GM23338 (cell line): ENCODE results near the gene INSM2. TPM values are rescaled to one million over a fixed set of nuclear protein-coding genes. Genes with fewer than 3 reads are reported as not detected.

Experiments used
- ATAC-seq: fragments of 200-7000 bp; cut with Tn5 transposase; 3 replicates; pipeline ENCODE4 v1.9.1; 2020
- DNase-seq: peaks from one replicate; pipeline ENCODE4 v3.0.0-alpha.2; 2015; ENCODE audit warnings: low spot score
- H2AFZ ChIP-seq: fragments of 200-600 bp; sonication (generic); 2 replicates; pipeline ENCODE4 v1.8.0; 2016; ENCODE audit warnings: antibody characterized with exemption, mild to moderate bottlenecking, moderate library complexity
- H3F3A ChIP-seq: fragments of 200-600 bp; sonication (generic); replicated peaks from 2 replicates; pipeline ENCODE4 v1.8.0; 2017; ENCODE audit warnings: antibody characterized with exemption, mixed run types, low read depth
- H3K27ac ChIP-seq: fragments of 200-600 bp; sonication (generic); 2 replicates; pipeline ENCODE4 v1.6.1; 2016; ENCODE audit warnings: low read depth
- H3K27me3 ChIP-seq: fragments of 200-600 bp; sonication (generic); 2 replicates; pipeline ENCODE4 v1.8.0; 2016; ENCODE audit warnings: mild to moderate bottlenecking, mixed run types, moderate library complexity; ENCODE audit not compliant: insufficient read depth
- H3K36me3 ChIP-seq: fragments of 200-600 bp; sonication (generic); 2 replicates; pipeline ENCODE4 v1.8.0; 2016; ENCODE audit warnings: mild to moderate bottlenecking; ENCODE audit not compliant: insufficient read depth
- H3K4me1 ChIP-seq: fragments of 200-600 bp; sonication (generic); 2 replicates; pipeline ENCODE4 v1.8.0; 2016; ENCODE audit warnings: mild to moderate bottlenecking, moderate library complexity; ENCODE audit not compliant: insufficient read depth
- H3K4me2 ChIP-seq: fragments of 200-600 bp; sonication (generic); 2 replicates; pipeline ENCODE4 v1.7.1; 2017; ENCODE audit warnings: mixed run types
- H3K4me3 ChIP-seq: fragments of 200-600 bp; sonication (generic); 2 replicates; pipeline ENCODE4 v1.6.1; 2016; ENCODE audit warnings: mixed run types
- H3K79me2 ChIP-seq: fragments of 200-600 bp; sonication (generic); replicated peaks from 2 replicates; pipeline ENCODE4 v1.8.0; 2017; ENCODE audit warnings: mild to moderate bottlenecking; ENCODE audit not compliant: insufficient read depth
- H3K9me2 ChIP-seq: fragments of 200-600 bp; sonication (generic); 2 replicates; pipeline ENCODE4 v1.8.0; 2017; ENCODE audit not compliant: insufficient read depth
- H4K20me1 ChIP-seq: fragments of 200-600 bp; sonication (generic); replicated peaks from 2 replicates; pipeline ENCODE4 v1.8.0; 2017; ENCODE audit warnings: mild to moderate bottlenecking; ENCODE audit not compliant: insufficient read depth
- H3K27ac Mint-ChIP-seq: 2 replicates; pipeline ENCODE4 v1.8.0; 2020; ENCODE audit warnings: inconsistent platforms, mild to moderate bottlenecking, moderate library complexity, mixed read lengths
- H3K27me3 Mint-ChIP-seq: 3 replicates; pipeline ENCODE4 v1.8.0; 2022; ENCODE audit warnings: low read depth, mild to moderate bottlenecking, moderate library complexity, mixed read lengths, inconsistent platforms; ENCODE audit not compliant: insufficient read depth, poor library complexity
- H3K36me3 Mint-ChIP-seq: 3 replicates; pipeline ENCODE4 v1.8.0; 2021; ENCODE audit warnings: low read depth, mild to moderate bottlenecking, inconsistent platforms, moderate library complexity, mixed read lengths
- H3K4me1 Mint-ChIP-seq: 3 replicates; pipeline ENCODE4 v1.8.0; 2020; ENCODE audit warnings: mild to moderate bottlenecking, inconsistent platforms, mixed read lengths
- H3K4me3 Mint-ChIP-seq: 3 replicates; pipeline ENCODE4 v1.8.0; 2021; ENCODE audit warnings: moderate library complexity, mild to moderate bottlenecking, inconsistent platforms, mixed read lengths
- H3K9me3 Mint-ChIP-seq: 3 replicates; pipeline ENCODE4 v1.8.0; 2020; ENCODE audit warnings: moderate library complexity, mild to moderate bottlenecking, inconsistent platforms, mixed read lengths
- CREB1 ChIP-seq: fragments of 250-450 bp; sonication (Bioruptor Pico); IDR thresholded peaks from 2 replicates; pipeline ENCODE4 v1.5.0; 2020; ENCODE audit warnings: low read depth, mild to moderate bottlenecking, moderate library complexity
- EZH2 ChIP-seq: fragments of 200-600 bp; sonication (generic); IDR thresholded peaks from one replicate; pipeline ENCODE4 v1.8.0; 2017; ENCODE audit warnings: antibody characterized with exemption, mild to moderate bottlenecking, low read depth; ENCODE audit not compliant: unreplicated experiment
- EZH2phosphoT487 ChIP-seq: fragments of 200-600 bp; sonication (generic); IDR thresholded peaks from one replicate; pipeline ENCODE4 v1.8.1; 2018; ENCODE audit warnings: antibody characterized with exemption; ENCODE audit not compliant: unreplicated experiment
- JUNB ChIP-seq: IDR thresholded peaks from one replicate; pipeline ENCODE4 v1.6.1; 2016; ENCODE audit warnings: antibody characterized with exemption; ENCODE audit not compliant: unreplicated experiment
- NANOG ChIP-seq: IDR thresholded peaks from 2 replicates; pipeline ENCODE4 v1.6.1; 2016; ENCODE audit warnings: antibody characterized with exemption, borderline replicate concordance
- POLR2AphosphoS5 ChIP-seq: IDR thresholded peaks from 2 replicates; pipeline ENCODE4 v1.6.1; 2016; ENCODE audit warnings: antibody characterized with exemption, low read depth
- STAT1 ChIP-seq: IDR thresholded peaks from one replicate; pipeline ENCODE4 v1.6.1; 2016; ENCODE audit warnings: antibody characterized with exemption; ENCODE audit not compliant: unreplicated experiment
- ZNF114 ChIP-seq: fragments of 250-450 bp; sonication (Bioruptor Pico); IDR thresholded peaks from 2 replicates; pipeline ENCODE4 v1.5.0; 2020; ENCODE audit warnings: mild to moderate bottlenecking, moderate library complexity
- ZNF331 ChIP-seq: fragments of 250-450 bp; sonication (Bioruptor Pico); IDR thresholded peaks from 2 replicates; pipeline ENCODE4 v1.5.0; 2020; ENCODE audit warnings: low read depth, mild to moderate bottlenecking, moderate library complexity
- polyA plus RNA-seq: library from polyadenylated mRNA; unstranded; fragments of >200 nt; fragmentation: Nextera tagmentation; extraction: Ambion mirVana; gene quantifications from 2 replicates; pipeline ENCODE4 v1.2.1, GENCODE V29; 2016
- total RNA-seq: library from RNA; depleted of rRNA; stranded (reverse); fragments of >200 nt; shearing (Covaris generic); gene quantifications from 2 replicates; pipeline ENCODE4 v1.2.3, GENCODE V29; 2014
- TF ChIP-seq, protein P1 (sequence below): IDR thresholded peaks from 2 replicates; pipeline ENCODE4 v1.6.1; 2016; ENCODE audit warnings: antibody characterized with exemption
- TF ChIP-seq, protein P2 (sequence below), 2 experiments: fragments of 200-600 bp in 1 of 2; sonication (generic) in 1 of 2; conservative IDR thresholded peaks; 2 replicates each; pipeline versions ENCODE4 v1.5.1 to v1.6.1; 2016 to 2017; ENCODE audit warnings: antibody characterized with exemption in 2 of 2, low read depth in 2 of 2, mild to moderate bottlenecking in 2 of 2, moderate library complexity in 1 of 2
- TF ChIP-seq, protein P3 (sequence below): fragments of 250-450 bp; sonication (Bioruptor Pico); IDR thresholded peaks from 2 replicates; pipeline ENCODE4 v1.5.0; 2020; ENCODE audit warnings: mild to moderate bottlenecking, moderate library complexity
- TF ChIP-seq, protein P4 (sequence below): IDR thresholded peaks from one replicate; pipeline ENCODE4 v1.6.1; 2018; ENCODE audit warnings: antibody characterized with exemption; ENCODE audit not compliant: unreplicated experiment

Gene INSM2
- total and polyA plus RNA-seq, 2 experiments from 2014 or later, result not detected

DNA sequence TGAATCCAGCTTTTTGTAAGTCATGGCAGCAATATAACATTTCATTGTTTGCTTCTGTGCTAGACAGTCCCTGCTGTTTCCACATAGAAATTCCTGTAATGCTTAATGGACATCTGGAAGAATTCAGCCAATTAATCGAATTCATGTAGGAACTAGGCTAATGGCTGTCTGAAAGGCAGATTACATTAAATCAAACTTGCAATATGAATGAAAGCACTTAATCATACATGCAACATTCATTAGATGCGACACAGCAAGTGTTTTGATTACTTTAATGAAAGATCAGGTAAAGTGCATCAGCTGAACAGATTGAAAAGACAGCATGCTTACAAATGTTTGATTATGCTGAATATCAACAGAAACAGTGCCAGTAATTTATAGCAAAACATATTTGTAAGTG lies 24.1 kb upstream of the INSM2 start:
- no peaks in the 10 kb centered on the region for H3K4me1 Mint-ChIP-seq
- no peaks in the 10 kb centered on the region for H3K9me2 ChIP-seq
- no peak for ATAC-seq
- no peaks in the 10 kb centered on the region for H3K36me3 ChIP-seq
- H3K4me2 ChIP-seq, result no peak overlapping the region
- peaks cover 15% of the 10 kb centered on the region for H3K9me3 Mint-ChIP-seq
- H3K27ac Mint-ChIP-seq, result no peak overlapping the region
- H3K27me3 ChIP-seq, result no peaks in the 10 kb centered on the region
- no peak overlapping the region for H2AFZ ChIP-seq
- no peaks in the 10 kb centered on the region for H3F3A ChIP-seq
- H3K4me1 ChIP-seq, result no peaks in the 10 kb centered on the region
- no peaks in the 10 kb centered on the region for H3K27me3 Mint-ChIP-seq
- H3K79me2 ChIP-seq, result no peaks in the 10 kb centered on the region
- H3K4me3 ChIP-seq, result no peak overlapping the region
- H3K4me3 Mint-ChIP-seq, result no peak overlapping the region
- H3K36me3 Mint-ChIP-seq, result no peaks in the 10 kb centered on the region; the same call in 2 of the 3 replicates
- no peak overlapping the region for H3K27ac ChIP-seq
- H4K20me1 ChIP-seq, result no peaks in the 10 kb centered on the region
- TF ChIP-seq CREB1 (CRISPR knock-in tag) (no peak), EZH2 (no peak), ZNF331 (CRISPR knock-in tag) (no peak), ZNF114 (CRISPR knock-in tag) (no peak), JUNB (no peak), STAT1 (no peak), POLR2AphosphoS5 (no peak), NANOG (no peak), EZH2phosphoT487 (no peak)
- TF ChIP-seq, protein P1, sequence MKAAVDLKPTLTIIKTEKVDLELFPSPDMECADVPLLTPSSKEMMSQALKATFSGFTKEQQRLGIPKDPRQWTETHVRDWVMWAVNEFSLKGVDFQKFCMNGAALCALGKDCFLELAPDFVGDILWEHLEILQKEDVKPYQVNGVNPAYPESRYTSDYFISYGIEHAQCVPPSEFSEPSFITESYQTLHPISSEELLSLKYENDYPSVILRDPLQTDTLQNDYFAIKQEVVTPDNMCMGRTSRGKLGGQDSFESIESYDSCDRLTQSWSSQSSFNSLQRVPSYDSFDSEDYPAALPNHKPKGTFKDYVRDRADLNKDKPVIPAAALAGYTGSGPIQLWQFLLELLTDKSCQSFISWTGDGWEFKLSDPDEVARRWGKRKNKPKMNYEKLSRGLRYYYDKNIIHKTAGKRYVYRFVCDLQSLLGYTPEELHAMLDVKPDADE, result no peak
- TF ChIP-seq, protein P2, sequence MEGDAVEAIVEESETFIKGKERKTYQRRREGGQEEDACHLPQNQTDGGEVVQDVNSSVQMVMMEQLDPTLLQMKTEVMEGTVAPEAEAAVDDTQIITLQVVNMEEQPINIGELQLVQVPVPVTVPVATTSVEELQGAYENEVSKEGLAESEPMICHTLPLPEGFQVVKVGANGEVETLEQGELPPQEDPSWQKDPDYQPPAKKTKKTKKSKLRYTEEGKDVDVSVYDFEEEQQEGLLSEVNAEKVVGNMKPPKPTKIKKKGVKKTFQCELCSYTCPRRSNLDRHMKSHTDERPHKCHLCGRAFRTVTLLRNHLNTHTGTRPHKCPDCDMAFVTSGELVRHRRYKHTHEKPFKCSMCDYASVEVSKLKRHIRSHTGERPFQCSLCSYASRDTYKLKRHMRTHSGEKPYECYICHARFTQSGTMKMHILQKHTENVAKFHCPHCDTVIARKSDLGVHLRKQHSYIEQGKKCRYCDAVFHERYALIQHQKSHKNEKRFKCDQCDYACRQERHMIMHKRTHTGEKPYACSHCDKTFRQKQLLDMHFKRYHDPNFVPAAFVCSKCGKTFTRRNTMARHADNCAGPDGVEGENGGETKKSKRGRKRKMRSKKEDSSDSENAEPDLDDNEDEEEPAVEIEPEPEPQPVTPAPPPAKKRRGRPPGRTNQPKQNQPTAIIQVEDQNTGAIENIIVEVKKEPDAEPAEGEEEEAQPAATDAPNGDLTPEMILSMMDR (conservative IDR thresholded peaks at IDR 0.05; ENCODE audit: low read depth in 2 of 2), result no peak
- TF ChIP-seq, protein P3, sequence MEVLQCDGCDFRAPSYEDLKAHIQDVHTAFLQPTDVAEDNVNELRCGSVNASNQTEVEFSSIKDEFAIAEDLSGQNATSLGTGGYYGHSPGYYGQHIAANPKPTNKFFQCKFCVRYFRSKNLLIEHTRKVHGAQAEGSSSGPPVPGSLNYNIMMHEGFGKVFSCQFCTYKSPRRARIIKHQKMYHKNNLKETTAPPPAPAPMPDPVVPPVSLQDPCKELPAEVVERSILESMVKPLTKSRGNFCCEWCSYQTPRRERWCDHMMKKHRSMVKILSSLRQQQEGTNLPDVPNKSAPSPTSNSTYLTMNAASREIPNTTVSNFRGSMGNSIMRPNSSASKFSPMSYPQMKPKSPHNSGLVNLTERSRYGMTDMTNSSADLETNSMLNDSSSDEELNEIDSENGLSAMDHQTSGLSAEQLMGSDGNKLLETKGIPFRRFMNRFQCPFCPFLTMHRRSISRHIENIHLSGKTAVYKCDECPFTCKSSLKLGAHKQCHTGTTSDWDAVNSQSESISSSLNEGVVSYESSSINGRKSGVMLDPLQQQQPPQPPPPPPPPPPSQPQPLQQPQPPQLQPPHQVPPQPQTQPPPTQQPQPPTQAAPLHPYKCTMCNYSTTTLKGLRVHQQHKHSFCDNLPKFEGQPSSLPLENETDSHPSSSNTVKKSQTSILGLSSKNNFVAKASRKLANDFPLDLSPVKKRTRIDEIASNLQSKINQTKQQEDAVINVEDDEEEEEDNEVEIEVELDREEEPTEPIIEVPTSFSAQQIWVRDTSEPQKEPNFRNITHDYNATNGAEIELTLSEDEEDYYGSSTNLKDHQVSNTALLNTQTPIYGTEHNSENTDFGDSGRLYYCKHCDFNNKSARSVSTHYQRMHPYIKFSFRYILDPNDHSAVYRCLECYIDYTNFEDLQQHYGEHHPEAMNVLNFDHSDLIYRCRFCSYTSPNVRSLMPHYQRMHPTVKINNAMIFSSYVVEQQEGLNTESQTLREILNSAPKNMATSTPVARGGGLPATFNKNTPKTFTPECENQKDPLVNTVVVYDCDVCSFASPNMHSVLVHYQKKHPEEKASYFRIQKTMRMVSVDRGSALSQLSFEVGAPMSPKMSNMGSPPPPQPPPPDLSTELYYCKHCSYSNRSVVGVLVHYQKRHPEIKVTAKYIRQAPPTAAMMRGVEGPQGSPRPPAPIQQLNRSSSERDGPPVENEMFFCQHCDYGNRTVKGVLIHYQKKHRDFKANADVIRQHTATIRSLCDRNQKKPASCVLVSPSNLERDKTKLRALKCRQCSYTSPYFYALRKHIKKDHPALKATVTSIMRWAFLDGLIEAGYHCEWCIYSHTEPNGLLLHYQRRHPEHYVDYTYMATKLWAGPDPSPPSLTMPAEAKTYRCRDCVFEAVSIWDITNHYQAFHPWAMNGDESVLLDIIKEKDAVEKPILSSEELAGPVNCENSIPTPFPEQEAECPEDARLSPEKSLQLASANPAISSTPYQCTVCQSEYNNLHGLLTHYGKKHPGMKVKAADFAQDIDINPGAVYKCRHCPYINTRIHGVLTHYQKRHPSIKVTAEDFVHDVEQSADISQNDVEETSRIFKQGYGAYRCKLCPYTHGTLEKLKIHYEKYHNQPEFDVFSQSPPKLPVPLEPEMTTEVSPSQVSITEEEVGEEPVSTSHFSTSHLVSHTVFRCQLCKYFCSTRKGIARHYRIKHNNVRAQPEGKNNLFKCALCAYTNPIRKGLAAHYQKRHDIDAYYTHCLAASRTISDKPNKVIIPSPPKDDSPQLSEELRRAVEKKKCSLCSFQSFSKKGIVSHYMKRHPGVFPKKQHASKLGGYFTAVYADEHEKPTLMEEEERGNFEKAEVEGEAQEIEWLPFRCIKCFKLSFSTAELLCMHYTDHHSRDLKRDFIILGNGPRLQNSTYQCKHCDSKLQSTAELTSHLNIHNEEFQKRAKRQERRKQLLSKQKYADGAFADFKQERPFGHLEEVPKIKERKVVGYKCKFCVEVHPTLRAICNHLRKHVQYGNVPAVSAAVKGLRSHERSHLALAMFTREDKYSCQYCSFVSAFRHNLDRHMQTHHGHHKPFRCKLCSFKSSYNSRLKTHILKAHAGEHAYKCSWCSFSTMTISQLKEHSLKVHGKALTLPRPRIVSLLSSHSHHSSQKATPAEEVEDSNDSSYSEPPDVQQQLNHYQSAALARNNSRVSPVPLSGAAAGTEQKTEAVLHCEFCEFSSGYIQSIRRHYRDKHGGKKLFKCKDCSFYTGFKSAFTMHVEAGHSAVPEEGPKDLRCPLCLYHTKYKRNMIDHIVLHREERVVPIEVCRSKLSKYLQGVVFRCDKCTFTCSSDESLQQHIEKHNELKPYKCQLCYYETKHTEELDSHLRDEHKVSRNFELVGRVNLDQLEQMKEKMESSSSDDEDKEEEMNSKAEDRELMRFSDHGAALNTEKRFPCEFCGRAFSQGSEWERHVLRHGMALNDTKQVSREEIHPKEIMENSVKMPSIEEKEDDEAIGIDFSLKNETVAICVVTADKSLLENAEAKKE (CRISPR knock-in tag), result no peak
- TF ChIP-seq, protein P4, sequence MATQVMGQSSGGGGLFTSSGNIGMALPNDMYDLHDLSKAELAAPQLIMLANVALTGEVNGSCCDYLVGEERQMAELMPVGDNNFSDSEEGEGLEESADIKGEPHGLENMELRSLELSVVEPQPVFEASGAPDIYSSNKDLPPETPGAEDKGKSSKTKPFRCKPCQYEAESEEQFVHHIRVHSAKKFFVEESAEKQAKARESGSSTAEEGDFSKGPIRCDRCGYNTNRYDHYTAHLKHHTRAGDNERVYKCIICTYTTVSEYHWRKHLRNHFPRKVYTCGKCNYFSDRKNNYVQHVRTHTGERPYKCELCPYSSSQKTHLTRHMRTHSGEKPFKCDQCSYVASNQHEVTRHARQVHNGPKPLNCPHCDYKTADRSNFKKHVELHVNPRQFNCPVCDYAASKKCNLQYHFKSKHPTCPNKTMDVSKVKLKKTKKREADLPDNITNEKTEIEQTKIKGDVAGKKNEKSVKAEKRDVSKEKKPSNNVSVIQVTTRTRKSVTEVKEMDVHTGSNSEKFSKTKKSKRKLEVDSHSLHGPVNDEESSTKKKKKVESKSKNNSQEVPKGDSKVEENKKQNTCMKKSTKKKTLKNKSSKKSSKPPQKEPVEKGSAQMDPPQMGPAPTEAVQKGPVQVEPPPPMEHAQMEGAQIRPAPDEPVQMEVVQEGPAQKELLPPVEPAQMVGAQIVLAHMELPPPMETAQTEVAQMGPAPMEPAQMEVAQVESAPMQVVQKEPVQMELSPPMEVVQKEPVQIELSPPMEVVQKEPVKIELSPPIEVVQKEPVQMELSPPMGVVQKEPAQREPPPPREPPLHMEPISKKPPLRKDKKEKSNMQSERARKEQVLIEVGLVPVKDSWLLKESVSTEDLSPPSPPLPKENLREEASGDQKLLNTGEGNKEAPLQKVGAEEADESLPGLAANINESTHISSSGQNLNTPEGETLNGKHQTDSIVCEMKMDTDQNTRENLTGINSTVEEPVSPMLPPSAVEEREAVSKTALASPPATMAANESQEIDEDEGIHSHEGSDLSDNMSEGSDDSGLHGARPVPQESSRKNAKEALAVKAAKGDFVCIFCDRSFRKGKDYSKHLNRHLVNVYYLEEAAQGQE, result no peak
- no peak for DNase-seq
